Pons (tissue), 1 donor: ENCODE measurements around the gene PHLDB3.
"Not testable (repeated sequence)": the region's sequence is repeated elsewhere in the genome, so short reads cannot be mapped to it uniquely, and the experiment has no call there.

ENCODE experiments used
- DNase-seq: peaks from one replicate; pipeline ENCODE4 v3.0.0-alpha.2; 2016; ENCODE audit warnings: low spot score

PHLDB3 gene

GRCh38 chr19:43444531-43445287 is 59.8 kb downstream of the PHLDB3 start:
- DNase-seq, result no peak

GRCh38 chr19:43444091-43444490 is 60.5 kb downstream of the PHLDB3 start:
- not testable (repeated sequence) for DNase-seq

- DNase-seq, result no peak
Observed at GRCh38 chr19:43441716-43442115, 62.8 kb downstream of the PHLDB3 start.

- no peak for DNase-seq
Observed at GRCh38 chr19:43439709-43440063, 64.9 kb downstream of the PHLDB3 start.

GRCh38 chr19:43439032-43439708 is 65.4 kb downstream of the PHLDB3 start:
- no peak for DNase-seq

GRCh38 chr19:43438291-43439031 is 66.1 kb downstream of the PHLDB3 start:
- DNase-seq, result no peak

GRCh38 chr19:43437712-43438111 is 66.8 kb downstream of the PHLDB3 start:
- no peak for DNase-seq

GRCh38 chr19:43437284-43437683 is 67.3 kb downstream of the PHLDB3 start:
- not testable (repeated sequence) for DNase-seq

GRCh38 chr19:43435775-43436174 is 68.8 kb downstream of the PHLDB3 start:
- DNase-seq, result no peak

GRCh38 chr19:43433689-43434088 is 70.9 kb downstream of the PHLDB3 start:
- no peak for DNase-seq

GRCh38 chr19:43433358-43433673 is 71.2 kb downstream of the PHLDB3 start:
- DNase-seq, result no peak

GRCh38 chr19:43430976-43431375 is 73.6 kb downstream of the PHLDB3 start:
- DNase-seq, result no peak

GRCh38 chr19:43430142-43430710 is 74.3 kb downstream of the PHLDB3 start:
- no peak for DNase-seq

GRCh38 chr19:43429395-43429794 is 75.2 kb downstream of the PHLDB3 start:
- no peak for DNase-seq

GRCh38 chr19:43425567-43426392 is 78.8 kb downstream of the PHLDB3 start:
- peak; percentile 10 for DNase-seq
